A673 (cell line): ENCODE results near the gene BABAM1.

Source experiments
- CTCF ChIP-seq: fragments of 300-800, 200-600 bp; sonication (generic); conservative IDR thresholded peaks from 2 replicates; pipeline ENCODE4 v1.5.1; 2017; ENCODE audit warnings: low read depth, mild to moderate bottlenecking, antibody characterized with exemption, low read length, moderate library complexity, mixed read lengths
- EZH2 ChIP-seq: fragments of 200-600 bp; sonication (generic); IDR thresholded peaks from 2 replicates; pipeline ENCODE4 v1.6.1; 2017; ENCODE audit warnings: borderline replicate concordance, low read depth, mild to moderate bottlenecking, mixed read lengths, antibody characterized with exemption, low read length; ENCODE audit not compliant: poor library complexity, severe bottlenecking

GRCh38 chr19:17279436-17279835 lies 12.2 kb downstream of the BABAM1 start:
- TF ChIP-seq CTCF: no peak
- TF ChIP-seq EZH2: no peak
